GM23338 (cell line): ENCODE measurements around the gene FAXDC2. TPM values are rescaled to one million over a fixed set of nuclear protein-coding genes. Genes with fewer than 3 reads are reported as not detected.

Experiments
- ATAC-seq: fragments of 200-7000 bp; cut with Tn5 transposase; 3 replicates; pipeline ENCODE4 v1.9.1; 2020
- DNase-seq: peaks from one replicate; pipeline ENCODE4 v3.0.0-alpha.2; 2015; ENCODE audit warnings: low spot score
- H2AFZ ChIP-seq: fragments of 200-600 bp; sonication (generic); 2 replicates; pipeline ENCODE4 v1.8.0; 2016; ENCODE audit warnings: antibody characterized with exemption, mild to moderate bottlenecking, moderate library complexity
- H3F3A ChIP-seq: fragments of 200-600 bp; sonication (generic); replicated peaks from 2 replicates; pipeline ENCODE4 v1.8.0; 2017; ENCODE audit warnings: antibody characterized with exemption, mixed run types, low read depth
- H3K27ac ChIP-seq: fragments of 200-600 bp; sonication (generic); 2 replicates; pipeline ENCODE4 v1.6.1; 2016; ENCODE audit warnings: low read depth
- H3K27me3 ChIP-seq: fragments of 200-600 bp; sonication (generic); 2 replicates; pipeline ENCODE4 v1.8.0; 2016; ENCODE audit warnings: mild to moderate bottlenecking, mixed run types, moderate library complexity; ENCODE audit not compliant: insufficient read depth
- H3K36me3 ChIP-seq: fragments of 200-600 bp; sonication (generic); 2 replicates; pipeline ENCODE4 v1.8.0; 2016; ENCODE audit warnings: mild to moderate bottlenecking; ENCODE audit not compliant: insufficient read depth
- H3K4me1 ChIP-seq: fragments of 200-600 bp; sonication (generic); 2 replicates; pipeline ENCODE4 v1.8.0; 2016; ENCODE audit warnings: mild to moderate bottlenecking, moderate library complexity; ENCODE audit not compliant: insufficient read depth
- H3K4me2 ChIP-seq: fragments of 200-600 bp; sonication (generic); 2 replicates; pipeline ENCODE4 v1.7.1; 2017; ENCODE audit warnings: mixed run types
- H3K4me3 ChIP-seq: fragments of 200-600 bp; sonication (generic); 2 replicates; pipeline ENCODE4 v1.6.1; 2016; ENCODE audit warnings: mixed run types
- H3K79me2 ChIP-seq: fragments of 200-600 bp; sonication (generic); replicated peaks from 2 replicates; pipeline ENCODE4 v1.8.0; 2017; ENCODE audit warnings: mild to moderate bottlenecking; ENCODE audit not compliant: insufficient read depth
- H3K9me2 ChIP-seq: fragments of 200-600 bp; sonication (generic); 2 replicates; pipeline ENCODE4 v1.8.0; 2017; ENCODE audit not compliant: insufficient read depth
- H4K20me1 ChIP-seq: fragments of 200-600 bp; sonication (generic); replicated peaks from 2 replicates; pipeline ENCODE4 v1.8.0; 2017; ENCODE audit warnings: mild to moderate bottlenecking; ENCODE audit not compliant: insufficient read depth
- H3K27ac Mint-ChIP-seq: 2 replicates; pipeline ENCODE4 v1.8.0; 2020; ENCODE audit warnings: inconsistent platforms, mild to moderate bottlenecking, moderate library complexity, mixed read lengths
- H3K27me3 Mint-ChIP-seq: 3 replicates; pipeline ENCODE4 v1.8.0; 2022; ENCODE audit warnings: low read depth, mild to moderate bottlenecking, moderate library complexity, mixed read lengths, inconsistent platforms; ENCODE audit not compliant: insufficient read depth, poor library complexity
- H3K36me3 Mint-ChIP-seq: 3 replicates; pipeline ENCODE4 v1.8.0; 2021; ENCODE audit warnings: low read depth, mild to moderate bottlenecking, inconsistent platforms, moderate library complexity, mixed read lengths
- H3K4me1 Mint-ChIP-seq: 3 replicates; pipeline ENCODE4 v1.8.0; 2020; ENCODE audit warnings: mild to moderate bottlenecking, inconsistent platforms, mixed read lengths
- H3K4me3 Mint-ChIP-seq: 3 replicates; pipeline ENCODE4 v1.8.0; 2021; ENCODE audit warnings: moderate library complexity, mild to moderate bottlenecking, inconsistent platforms, mixed read lengths
- H3K9me3 Mint-ChIP-seq: 3 replicates; pipeline ENCODE4 v1.8.0; 2020; ENCODE audit warnings: moderate library complexity, mild to moderate bottlenecking, inconsistent platforms, mixed read lengths
- CREB1 ChIP-seq: fragments of 250-450 bp; sonication (Bioruptor Pico); IDR thresholded peaks from 2 replicates; pipeline ENCODE4 v1.5.0; 2020; ENCODE audit warnings: low read depth, mild to moderate bottlenecking, moderate library complexity
- EZH2 ChIP-seq: fragments of 200-600 bp; sonication (generic); IDR thresholded peaks from one replicate; pipeline ENCODE4 v1.8.0; 2017; ENCODE audit warnings: antibody characterized with exemption, mild to moderate bottlenecking, low read depth; ENCODE audit not compliant: unreplicated experiment
- EZH2phosphoT487 ChIP-seq: fragments of 200-600 bp; sonication (generic); IDR thresholded peaks from one replicate; pipeline ENCODE4 v1.8.1; 2018; ENCODE audit warnings: antibody characterized with exemption; ENCODE audit not compliant: unreplicated experiment
- JUNB ChIP-seq: IDR thresholded peaks from one replicate; pipeline ENCODE4 v1.6.1; 2016; ENCODE audit warnings: antibody characterized with exemption; ENCODE audit not compliant: unreplicated experiment
- NANOG ChIP-seq: IDR thresholded peaks from 2 replicates; pipeline ENCODE4 v1.6.1; 2016; ENCODE audit warnings: antibody characterized with exemption, borderline replicate concordance
- POLR2AphosphoS5 ChIP-seq: IDR thresholded peaks from 2 replicates; pipeline ENCODE4 v1.6.1; 2016; ENCODE audit warnings: antibody characterized with exemption, low read depth
- STAT1 ChIP-seq: IDR thresholded peaks from one replicate; pipeline ENCODE4 v1.6.1; 2016; ENCODE audit warnings: antibody characterized with exemption; ENCODE audit not compliant: unreplicated experiment
- ZNF114 ChIP-seq: fragments of 250-450 bp; sonication (Bioruptor Pico); IDR thresholded peaks from 2 replicates; pipeline ENCODE4 v1.5.0; 2020; ENCODE audit warnings: mild to moderate bottlenecking, moderate library complexity
- ZNF331 ChIP-seq: fragments of 250-450 bp; sonication (Bioruptor Pico); IDR thresholded peaks from 2 replicates; pipeline ENCODE4 v1.5.0; 2020; ENCODE audit warnings: low read depth, mild to moderate bottlenecking, moderate library complexity
- polyA plus RNA-seq: library from polyadenylated mRNA; unstranded; fragments of >200 nt; fragmentation: Nextera tagmentation; extraction: Ambion mirVana; gene quantifications from 2 replicates; pipeline ENCODE4 v1.2.1, GENCODE V29; 2016
- total RNA-seq: library from RNA; depleted of rRNA; stranded (reverse); fragments of >200 nt; shearing (Covaris generic); gene quantifications from 2 replicates; pipeline ENCODE4 v1.2.3, GENCODE V29; 2014
- TF ChIP-seq, protein P1 (sequence below): fragments of 250-450 bp; sonication (Bioruptor Pico); IDR thresholded peaks from 2 replicates; pipeline ENCODE4 v1.5.0; 2020; ENCODE audit warnings: mild to moderate bottlenecking, moderate library complexity
- TF ChIP-seq, protein P2 (sequence below): IDR thresholded peaks from 2 replicates; pipeline ENCODE4 v1.6.1; 2016; ENCODE audit warnings: antibody characterized with exemption
- TF ChIP-seq, protein P3 (sequence below), 2 experiments: fragments of 200-600 bp in 1 of 2; sonication (generic) in 1 of 2; conservative IDR thresholded peaks; 2 replicates each; pipeline versions ENCODE4 v1.5.1 to v1.6.1; 2016 to 2017; ENCODE audit warnings: antibody characterized with exemption in 2 of 2, low read depth in 2 of 2, mild to moderate bottlenecking in 2 of 2, moderate library complexity in 1 of 2
- TF ChIP-seq, protein P4 (sequence below): IDR thresholded peaks from one replicate; pipeline ENCODE4 v1.6.1; 2018; ENCODE audit warnings: antibody characterized with exemption; ENCODE audit not compliant: unreplicated experiment

Gene FAXDC2
- total and polyA plus RNA-seq, 2 experiments from 2014 or later, result 4.0 to 4.6 TPM

DNA sequence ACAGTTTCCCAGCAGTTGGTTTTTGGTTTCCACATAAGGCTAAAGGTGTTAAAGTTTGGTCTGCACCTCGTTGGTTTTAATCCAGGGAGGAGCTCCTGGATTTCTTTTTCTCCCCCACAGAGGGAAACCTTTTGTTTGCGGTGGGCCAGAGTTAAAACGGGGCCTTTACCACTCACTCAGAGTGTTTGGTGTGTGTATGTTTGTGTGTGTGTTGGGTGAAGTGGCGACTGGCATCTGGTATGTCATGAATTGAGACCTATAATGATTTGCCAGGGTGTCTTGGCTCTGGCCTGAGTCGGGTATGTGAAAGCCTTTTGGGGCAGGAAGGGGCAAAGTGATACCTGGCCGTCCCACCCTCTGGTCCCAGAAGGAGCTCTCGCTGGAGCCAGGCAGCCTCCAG lies 30.9 kb downstream of the FAXDC2 start:
- H3K9me2 ChIP-seq, result no peaks in the 10 kb centered on the region
- H3K79me2 ChIP-seq, result peaks cover 8% of the 10 kb centered on the region; the same call in 1 of the 2 replicates
- Mint-ChIP-seq H3K4me1 (peaks cover 26% of the 10 kb centered on the region), H3K27me3 (peaks cover 49% of the 10 kb centered on the region), H3K36me3 (peaks cover 84% of the 10 kb centered on the region), H3K4me3 (no peak overlapping the region), H3K27ac (no peak overlapping the region), H3K9me3 (no peaks in the 10 kb centered on the region; the same call in 2 of the 3 replicates)
- H2AFZ ChIP-seq, result no peak overlapping the region
- H3K27me3 ChIP-seq, result no peaks in the 10 kb centered on the region
- H3K4me1 ChIP-seq, result no peaks in the 10 kb centered on the region
- peaks cover 46% of the 10 kb centered on the region for H3K36me3 ChIP-seq
- ATAC-seq (no peak), DNase-seq (no peak)
- peaks cover 17% of the 10 kb centered on the region for H3F3A ChIP-seq
- H3K4me3 ChIP-seq, result no peak overlapping the region
- H3K4me2 ChIP-seq, result no peak overlapping the region
- TF ChIP-seq ZNF114 (CRISPR knock-in tag) (no peak), POLR2AphosphoS5 (no peak), STAT1 (no peak), JUNB (no peak), NANOG (no peak), EZH2 (no peak), EZH2phosphoT487 (no peak), CREB1 (CRISPR knock-in tag) (no peak), ZNF331 (CRISPR knock-in tag) (no peak)
- TF ChIP-seq, protein P1, sequence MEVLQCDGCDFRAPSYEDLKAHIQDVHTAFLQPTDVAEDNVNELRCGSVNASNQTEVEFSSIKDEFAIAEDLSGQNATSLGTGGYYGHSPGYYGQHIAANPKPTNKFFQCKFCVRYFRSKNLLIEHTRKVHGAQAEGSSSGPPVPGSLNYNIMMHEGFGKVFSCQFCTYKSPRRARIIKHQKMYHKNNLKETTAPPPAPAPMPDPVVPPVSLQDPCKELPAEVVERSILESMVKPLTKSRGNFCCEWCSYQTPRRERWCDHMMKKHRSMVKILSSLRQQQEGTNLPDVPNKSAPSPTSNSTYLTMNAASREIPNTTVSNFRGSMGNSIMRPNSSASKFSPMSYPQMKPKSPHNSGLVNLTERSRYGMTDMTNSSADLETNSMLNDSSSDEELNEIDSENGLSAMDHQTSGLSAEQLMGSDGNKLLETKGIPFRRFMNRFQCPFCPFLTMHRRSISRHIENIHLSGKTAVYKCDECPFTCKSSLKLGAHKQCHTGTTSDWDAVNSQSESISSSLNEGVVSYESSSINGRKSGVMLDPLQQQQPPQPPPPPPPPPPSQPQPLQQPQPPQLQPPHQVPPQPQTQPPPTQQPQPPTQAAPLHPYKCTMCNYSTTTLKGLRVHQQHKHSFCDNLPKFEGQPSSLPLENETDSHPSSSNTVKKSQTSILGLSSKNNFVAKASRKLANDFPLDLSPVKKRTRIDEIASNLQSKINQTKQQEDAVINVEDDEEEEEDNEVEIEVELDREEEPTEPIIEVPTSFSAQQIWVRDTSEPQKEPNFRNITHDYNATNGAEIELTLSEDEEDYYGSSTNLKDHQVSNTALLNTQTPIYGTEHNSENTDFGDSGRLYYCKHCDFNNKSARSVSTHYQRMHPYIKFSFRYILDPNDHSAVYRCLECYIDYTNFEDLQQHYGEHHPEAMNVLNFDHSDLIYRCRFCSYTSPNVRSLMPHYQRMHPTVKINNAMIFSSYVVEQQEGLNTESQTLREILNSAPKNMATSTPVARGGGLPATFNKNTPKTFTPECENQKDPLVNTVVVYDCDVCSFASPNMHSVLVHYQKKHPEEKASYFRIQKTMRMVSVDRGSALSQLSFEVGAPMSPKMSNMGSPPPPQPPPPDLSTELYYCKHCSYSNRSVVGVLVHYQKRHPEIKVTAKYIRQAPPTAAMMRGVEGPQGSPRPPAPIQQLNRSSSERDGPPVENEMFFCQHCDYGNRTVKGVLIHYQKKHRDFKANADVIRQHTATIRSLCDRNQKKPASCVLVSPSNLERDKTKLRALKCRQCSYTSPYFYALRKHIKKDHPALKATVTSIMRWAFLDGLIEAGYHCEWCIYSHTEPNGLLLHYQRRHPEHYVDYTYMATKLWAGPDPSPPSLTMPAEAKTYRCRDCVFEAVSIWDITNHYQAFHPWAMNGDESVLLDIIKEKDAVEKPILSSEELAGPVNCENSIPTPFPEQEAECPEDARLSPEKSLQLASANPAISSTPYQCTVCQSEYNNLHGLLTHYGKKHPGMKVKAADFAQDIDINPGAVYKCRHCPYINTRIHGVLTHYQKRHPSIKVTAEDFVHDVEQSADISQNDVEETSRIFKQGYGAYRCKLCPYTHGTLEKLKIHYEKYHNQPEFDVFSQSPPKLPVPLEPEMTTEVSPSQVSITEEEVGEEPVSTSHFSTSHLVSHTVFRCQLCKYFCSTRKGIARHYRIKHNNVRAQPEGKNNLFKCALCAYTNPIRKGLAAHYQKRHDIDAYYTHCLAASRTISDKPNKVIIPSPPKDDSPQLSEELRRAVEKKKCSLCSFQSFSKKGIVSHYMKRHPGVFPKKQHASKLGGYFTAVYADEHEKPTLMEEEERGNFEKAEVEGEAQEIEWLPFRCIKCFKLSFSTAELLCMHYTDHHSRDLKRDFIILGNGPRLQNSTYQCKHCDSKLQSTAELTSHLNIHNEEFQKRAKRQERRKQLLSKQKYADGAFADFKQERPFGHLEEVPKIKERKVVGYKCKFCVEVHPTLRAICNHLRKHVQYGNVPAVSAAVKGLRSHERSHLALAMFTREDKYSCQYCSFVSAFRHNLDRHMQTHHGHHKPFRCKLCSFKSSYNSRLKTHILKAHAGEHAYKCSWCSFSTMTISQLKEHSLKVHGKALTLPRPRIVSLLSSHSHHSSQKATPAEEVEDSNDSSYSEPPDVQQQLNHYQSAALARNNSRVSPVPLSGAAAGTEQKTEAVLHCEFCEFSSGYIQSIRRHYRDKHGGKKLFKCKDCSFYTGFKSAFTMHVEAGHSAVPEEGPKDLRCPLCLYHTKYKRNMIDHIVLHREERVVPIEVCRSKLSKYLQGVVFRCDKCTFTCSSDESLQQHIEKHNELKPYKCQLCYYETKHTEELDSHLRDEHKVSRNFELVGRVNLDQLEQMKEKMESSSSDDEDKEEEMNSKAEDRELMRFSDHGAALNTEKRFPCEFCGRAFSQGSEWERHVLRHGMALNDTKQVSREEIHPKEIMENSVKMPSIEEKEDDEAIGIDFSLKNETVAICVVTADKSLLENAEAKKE, result no peak
- TF ChIP-seq, protein P2, sequence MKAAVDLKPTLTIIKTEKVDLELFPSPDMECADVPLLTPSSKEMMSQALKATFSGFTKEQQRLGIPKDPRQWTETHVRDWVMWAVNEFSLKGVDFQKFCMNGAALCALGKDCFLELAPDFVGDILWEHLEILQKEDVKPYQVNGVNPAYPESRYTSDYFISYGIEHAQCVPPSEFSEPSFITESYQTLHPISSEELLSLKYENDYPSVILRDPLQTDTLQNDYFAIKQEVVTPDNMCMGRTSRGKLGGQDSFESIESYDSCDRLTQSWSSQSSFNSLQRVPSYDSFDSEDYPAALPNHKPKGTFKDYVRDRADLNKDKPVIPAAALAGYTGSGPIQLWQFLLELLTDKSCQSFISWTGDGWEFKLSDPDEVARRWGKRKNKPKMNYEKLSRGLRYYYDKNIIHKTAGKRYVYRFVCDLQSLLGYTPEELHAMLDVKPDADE, result no peak
- TF ChIP-seq, protein P3, sequence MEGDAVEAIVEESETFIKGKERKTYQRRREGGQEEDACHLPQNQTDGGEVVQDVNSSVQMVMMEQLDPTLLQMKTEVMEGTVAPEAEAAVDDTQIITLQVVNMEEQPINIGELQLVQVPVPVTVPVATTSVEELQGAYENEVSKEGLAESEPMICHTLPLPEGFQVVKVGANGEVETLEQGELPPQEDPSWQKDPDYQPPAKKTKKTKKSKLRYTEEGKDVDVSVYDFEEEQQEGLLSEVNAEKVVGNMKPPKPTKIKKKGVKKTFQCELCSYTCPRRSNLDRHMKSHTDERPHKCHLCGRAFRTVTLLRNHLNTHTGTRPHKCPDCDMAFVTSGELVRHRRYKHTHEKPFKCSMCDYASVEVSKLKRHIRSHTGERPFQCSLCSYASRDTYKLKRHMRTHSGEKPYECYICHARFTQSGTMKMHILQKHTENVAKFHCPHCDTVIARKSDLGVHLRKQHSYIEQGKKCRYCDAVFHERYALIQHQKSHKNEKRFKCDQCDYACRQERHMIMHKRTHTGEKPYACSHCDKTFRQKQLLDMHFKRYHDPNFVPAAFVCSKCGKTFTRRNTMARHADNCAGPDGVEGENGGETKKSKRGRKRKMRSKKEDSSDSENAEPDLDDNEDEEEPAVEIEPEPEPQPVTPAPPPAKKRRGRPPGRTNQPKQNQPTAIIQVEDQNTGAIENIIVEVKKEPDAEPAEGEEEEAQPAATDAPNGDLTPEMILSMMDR (conservative IDR thresholded peaks at IDR 0.05; ENCODE audit: low read depth in 2 of 2), result no peak
- TF ChIP-seq, protein P4, sequence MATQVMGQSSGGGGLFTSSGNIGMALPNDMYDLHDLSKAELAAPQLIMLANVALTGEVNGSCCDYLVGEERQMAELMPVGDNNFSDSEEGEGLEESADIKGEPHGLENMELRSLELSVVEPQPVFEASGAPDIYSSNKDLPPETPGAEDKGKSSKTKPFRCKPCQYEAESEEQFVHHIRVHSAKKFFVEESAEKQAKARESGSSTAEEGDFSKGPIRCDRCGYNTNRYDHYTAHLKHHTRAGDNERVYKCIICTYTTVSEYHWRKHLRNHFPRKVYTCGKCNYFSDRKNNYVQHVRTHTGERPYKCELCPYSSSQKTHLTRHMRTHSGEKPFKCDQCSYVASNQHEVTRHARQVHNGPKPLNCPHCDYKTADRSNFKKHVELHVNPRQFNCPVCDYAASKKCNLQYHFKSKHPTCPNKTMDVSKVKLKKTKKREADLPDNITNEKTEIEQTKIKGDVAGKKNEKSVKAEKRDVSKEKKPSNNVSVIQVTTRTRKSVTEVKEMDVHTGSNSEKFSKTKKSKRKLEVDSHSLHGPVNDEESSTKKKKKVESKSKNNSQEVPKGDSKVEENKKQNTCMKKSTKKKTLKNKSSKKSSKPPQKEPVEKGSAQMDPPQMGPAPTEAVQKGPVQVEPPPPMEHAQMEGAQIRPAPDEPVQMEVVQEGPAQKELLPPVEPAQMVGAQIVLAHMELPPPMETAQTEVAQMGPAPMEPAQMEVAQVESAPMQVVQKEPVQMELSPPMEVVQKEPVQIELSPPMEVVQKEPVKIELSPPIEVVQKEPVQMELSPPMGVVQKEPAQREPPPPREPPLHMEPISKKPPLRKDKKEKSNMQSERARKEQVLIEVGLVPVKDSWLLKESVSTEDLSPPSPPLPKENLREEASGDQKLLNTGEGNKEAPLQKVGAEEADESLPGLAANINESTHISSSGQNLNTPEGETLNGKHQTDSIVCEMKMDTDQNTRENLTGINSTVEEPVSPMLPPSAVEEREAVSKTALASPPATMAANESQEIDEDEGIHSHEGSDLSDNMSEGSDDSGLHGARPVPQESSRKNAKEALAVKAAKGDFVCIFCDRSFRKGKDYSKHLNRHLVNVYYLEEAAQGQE, result no peak
- H3K27ac ChIP-seq, result peak overlapping the region; percentile 48
- H4K20me1 ChIP-seq, result peaks cover 37% of the 10 kb centered on the region
